Measurements from ENCODE around the gene CXCL11. TPM values are rescaled to one million over a fixed set of nuclear protein-coding genes. Genes with fewer than 3 reads are reported as not detected.
"Not testable (repeated sequence)": the region's sequence is repeated elsewhere in the genome, so short reads cannot be mapped to it uniquely, and the experiment has no call there.

The CXCL11 gene
- total RNA-seq, 1 donor from 2014 or later = 0.54 TPM

- peaks cover 9% of the 10 kb centered on the region for H3K27me3 Mint-ChIP-seq
- peaks cover 6% of the 10 kb centered on the region for H3K4me1 Mint-ChIP-seq
- DNase-seq = no peak
- intact Hi-C loops (cut with micrococcal nuclease) = no loop called here
- H3K36me3 Mint-ChIP-seq (ENCODE audit: low read depth) = no peaks in the 10 kb centered on the region
- H3K4me3 Mint-ChIP-seq = no peak overlapping the region
- H3K27ac Mint-ChIP-seq = no peak overlapping the region
- no peaks in the 10 kb centered on the region for H3K9me3 Mint-ChIP-seq
Observed at GRCh38 chr4:76003620-76004019, 32.2 kb downstream of the CXCL11 start.

GRCh38 chr4:76003035-76003434 lies 32.8 kb downstream of the CXCL11 start:
- no peaks in the 10 kb centered on the region for H3K36me3 Mint-ChIP-seq (ENCODE audit: low read depth)
- no peak overlapping the region for H3K4me3 Mint-ChIP-seq
- no peak for DNase-seq
- peaks cover 6% of the 10 kb centered on the region for H3K4me1 Mint-ChIP-seq
- intact Hi-C loops (cut with micrococcal nuclease) = no loop called here
- H3K27me3 Mint-ChIP-seq = peaks cover 6% of the 10 kb centered on the region
- H3K27ac Mint-ChIP-seq = no peak overlapping the region
- no peaks in the 10 kb centered on the region for H3K9me3 Mint-ChIP-seq

DNA sequence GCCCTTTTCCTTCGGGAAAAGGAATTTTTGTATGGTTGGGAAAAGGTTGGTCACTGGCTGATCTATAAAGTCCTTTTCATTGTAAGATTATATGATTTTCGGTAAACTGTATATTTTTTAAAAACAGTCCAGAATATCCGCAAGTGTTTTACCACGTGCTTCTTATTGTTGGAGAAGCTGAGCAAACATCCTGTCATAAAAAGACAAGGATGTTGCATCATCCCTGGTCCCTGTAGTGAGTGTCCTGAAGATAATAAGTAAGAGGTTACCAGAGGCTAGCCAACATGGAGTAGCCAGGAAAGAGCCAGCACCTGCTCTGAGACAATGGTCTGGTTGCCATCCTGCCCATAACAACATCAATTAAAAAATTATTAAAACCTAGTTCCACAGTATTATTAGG lies 33.7 kb downstream of the CXCL11 start:
- intact Hi-C loops (cut with micrococcal nuclease) = no loop called here
- H3K4me3 Mint-ChIP-seq = no peak overlapping the region
- DNase-seq = no peak
- H3K27ac Mint-ChIP-seq = no peak overlapping the region
- no peaks in the 10 kb centered on the region for H3K36me3 Mint-ChIP-seq (ENCODE audit: low read depth)
- peaks cover 4% of the 10 kb centered on the region for H3K27me3 Mint-ChIP-seq
- peaks cover 6% of the 10 kb centered on the region for H3K4me1 Mint-ChIP-seq
- no peaks in the 10 kb centered on the region for H3K9me3 Mint-ChIP-seq

DNA sequence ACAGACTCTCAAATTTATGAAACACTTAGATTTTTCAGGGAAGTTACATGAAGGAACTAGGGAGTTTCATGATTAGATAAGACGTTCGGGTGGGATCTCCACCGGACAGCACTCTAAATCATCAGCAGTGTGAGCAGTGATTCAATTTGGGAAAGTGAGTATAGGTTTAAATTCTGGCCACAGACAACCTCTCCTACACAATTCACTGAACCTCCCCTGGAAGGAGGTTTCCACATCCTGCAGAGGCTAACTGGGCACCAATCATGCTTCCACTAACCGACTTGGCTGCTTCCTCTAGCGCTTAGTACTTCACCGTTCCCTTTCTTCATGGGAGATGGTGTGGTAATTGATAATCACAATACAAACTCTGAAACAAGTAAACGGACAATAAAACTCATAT lies 34.2 kb downstream of the CXCL11 start:
- intact Hi-C loops (cut with micrococcal nuclease) = no loop called here
- Mint-ChIP-seq H3K27me3 (no peaks in the 10 kb centered on the region), H3K36me3 (ENCODE audit: low read depth) (no peaks in the 10 kb centered on the region), H3K4me3 (no peak overlapping the region), H3K27ac (no peak overlapping the region), H3K4me1 (peaks cover 6% of the 10 kb centered on the region), H3K9me3 (no peaks in the 10 kb centered on the region)
- no peak for DNase-seq

DNA sequence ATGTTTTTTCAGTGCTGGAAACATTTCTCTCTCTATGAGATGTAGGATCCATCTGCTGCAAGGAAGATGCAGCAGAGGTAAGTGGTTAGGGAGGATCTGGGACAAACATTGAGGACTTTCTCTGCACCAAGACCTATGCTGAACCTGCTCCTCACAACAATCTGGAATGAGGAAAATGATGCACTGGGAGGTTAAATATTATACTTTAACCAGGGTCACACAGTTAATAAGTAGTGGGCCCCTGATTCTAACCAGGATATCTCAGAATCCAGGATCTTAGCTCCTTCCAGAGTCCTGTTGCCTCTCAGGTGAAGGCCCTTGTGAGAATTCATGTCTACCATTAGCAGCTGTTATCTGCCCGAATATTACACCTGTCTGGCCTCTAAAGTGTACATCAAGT lies 35.6 kb downstream of the CXCL11 start:
- peaks cover 6% of the 10 kb centered on the region for H3K4me1 Mint-ChIP-seq
- DNase-seq = no peak
- H3K4me3 Mint-ChIP-seq = no peak overlapping the region
- H3K27me3 Mint-ChIP-seq = no peaks in the 10 kb centered on the region
- intact Hi-C loops (cut with micrococcal nuclease) = no loop called here
- no peak overlapping the region for H3K27ac Mint-ChIP-seq
- H3K36me3 Mint-ChIP-seq (ENCODE audit: low read depth) = no peaks in the 10 kb centered on the region
- H3K9me3 Mint-ChIP-seq = no peaks in the 10 kb centered on the region

DNA sequence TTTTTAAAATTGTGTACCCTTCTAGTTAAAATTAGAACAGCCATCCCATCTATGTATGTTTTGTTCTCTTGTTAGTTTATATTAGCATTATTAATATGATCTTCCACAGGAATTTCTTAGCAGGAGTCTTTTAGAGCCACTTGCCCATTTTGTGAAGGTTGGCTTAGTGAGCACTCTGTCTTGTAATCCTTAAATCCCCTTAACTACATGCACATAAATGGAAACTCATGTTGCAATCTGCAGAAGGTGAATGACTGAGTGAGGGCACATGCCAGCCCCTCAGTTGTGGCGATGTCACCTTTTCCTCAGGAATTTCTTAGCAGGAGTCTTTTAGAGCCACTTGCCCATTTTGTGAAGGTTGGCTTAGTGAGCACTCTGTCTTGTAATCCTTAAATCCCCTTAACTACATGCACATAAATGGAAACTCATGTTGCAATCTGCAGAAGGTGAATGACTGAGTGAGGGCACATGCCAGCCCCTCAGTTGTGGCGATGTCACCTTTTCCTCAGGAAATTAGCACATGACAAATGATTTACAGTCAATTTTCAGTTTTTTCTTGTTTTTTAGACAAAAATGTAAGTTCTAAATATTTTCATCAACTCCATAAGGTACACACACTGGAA lies 37.2 kb downstream of the CXCL11 start:
- not testable (repeated sequence) for H3K36me3 Mint-ChIP-seq (ENCODE audit: low read depth); H3K27ac Mint-ChIP-seq; H3K27me3 Mint-ChIP-seq; DNase-seq; H3K9me3 Mint-ChIP-seq; H3K4me3 Mint-ChIP-seq; H3K4me1 Mint-ChIP-seq
- intact Hi-C loops (cut with micrococcal nuclease) = loop anchor here (10.0 kb wide), 1 partner anchor 306 kb away; the partner anchor contains the start of gene STBD1

GRCh38 chr4:75997946-75998345 lies 37.9 kb downstream of the CXCL11 start:
- no peaks in the 10 kb centered on the region for H3K9me3 Mint-ChIP-seq
- H3K36me3 Mint-ChIP-seq (ENCODE audit: low read depth) = no peaks in the 10 kb centered on the region
- peaks cover 4% of the 10 kb centered on the region for H3K4me1 Mint-ChIP-seq
- no peak overlapping the region for H3K27ac Mint-ChIP-seq
- intact Hi-C loops (cut with micrococcal nuclease) = loop anchor here (10.0 kb wide), 1 partner anchor 307 kb away; the partner anchor contains the start of gene STBD1
- peaks cover 9% of the 10 kb centered on the region for H3K27me3 Mint-ChIP-seq
- no peak overlapping the region for H3K4me3 Mint-ChIP-seq
- no peak for DNase-seq

DNA sequence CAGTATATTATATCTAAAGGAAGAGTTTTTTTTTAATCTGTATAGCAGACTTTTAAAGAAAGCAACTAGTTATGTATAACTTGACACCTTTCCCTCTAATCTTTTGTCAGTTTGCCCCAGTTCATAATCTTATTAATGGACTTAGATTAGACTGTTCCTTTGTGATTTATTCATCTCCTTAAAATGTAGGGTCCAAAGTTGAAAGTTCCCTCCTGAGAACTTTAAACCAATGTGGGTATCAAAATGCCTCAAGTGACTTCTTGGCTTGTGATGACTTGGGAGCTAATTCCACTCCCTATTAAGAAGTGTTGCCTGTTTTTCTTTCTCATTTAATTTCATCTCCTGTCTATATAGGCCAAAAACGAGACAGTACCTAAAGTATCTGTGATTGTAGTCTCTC lies 38.8 kb downstream of the CXCL11 start:
- H3K27me3 Mint-ChIP-seq = peaks cover 10% of the 10 kb centered on the region
- H3K36me3 Mint-ChIP-seq (ENCODE audit: low read depth) = no peaks in the 10 kb centered on the region
- intact Hi-C loops (cut with micrococcal nuclease) = loop anchor here (10.0 kb wide), 1 partner anchor 308 kb away; the partner anchor contains the start of gene STBD1
- H3K9me3 Mint-ChIP-seq = no peaks in the 10 kb centered on the region
- H3K27ac Mint-ChIP-seq = no peak overlapping the region
- H3K4me3 Mint-ChIP-seq = no peak overlapping the region
- DNase-seq = no peak
- no peaks in the 10 kb centered on the region for H3K4me1 Mint-ChIP-seq

DNA sequence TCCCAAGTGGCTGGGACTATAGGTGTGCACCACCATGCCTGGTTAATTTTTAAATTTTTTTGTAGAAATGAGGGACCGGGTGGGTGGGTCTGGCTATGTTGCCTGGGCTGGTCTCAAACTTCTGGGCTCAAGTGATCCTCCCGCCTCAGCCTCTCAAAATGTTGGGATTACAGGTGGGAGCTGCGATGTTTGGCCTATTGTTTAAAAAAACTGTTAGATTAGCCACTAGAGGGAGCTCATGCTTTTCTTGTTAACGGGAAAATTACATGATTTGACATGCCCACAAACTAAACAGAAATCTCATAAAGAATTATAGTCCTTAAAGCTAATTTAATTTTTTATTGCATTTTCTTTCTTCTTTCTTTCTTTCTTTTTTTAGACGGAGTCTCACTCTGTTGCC lies 40.1 kb downstream of the CXCL11 start:
- DNase-seq = peak; percentile 71
- H3K4me3 Mint-ChIP-seq = no peak overlapping the region
- no peaks in the 10 kb centered on the region for H3K9me3 Mint-ChIP-seq
- peaks cover 10% of the 10 kb centered on the region for H3K27me3 Mint-ChIP-seq
- peaks cover under 1% of the 10 kb centered on the region for H3K36me3 Mint-ChIP-seq (ENCODE audit: low read depth)
- H3K27ac Mint-ChIP-seq = no peak overlapping the region
- intact Hi-C loops (cut with micrococcal nuclease) = loop anchor here (1.0 to 10.0 kb wide), 2 partner anchors 72 to 309 kb away; partner anchors contain the start of gene STBD1
- peaks cover 5% of the 10 kb centered on the region for H3K4me1 Mint-ChIP-seq

DNA sequence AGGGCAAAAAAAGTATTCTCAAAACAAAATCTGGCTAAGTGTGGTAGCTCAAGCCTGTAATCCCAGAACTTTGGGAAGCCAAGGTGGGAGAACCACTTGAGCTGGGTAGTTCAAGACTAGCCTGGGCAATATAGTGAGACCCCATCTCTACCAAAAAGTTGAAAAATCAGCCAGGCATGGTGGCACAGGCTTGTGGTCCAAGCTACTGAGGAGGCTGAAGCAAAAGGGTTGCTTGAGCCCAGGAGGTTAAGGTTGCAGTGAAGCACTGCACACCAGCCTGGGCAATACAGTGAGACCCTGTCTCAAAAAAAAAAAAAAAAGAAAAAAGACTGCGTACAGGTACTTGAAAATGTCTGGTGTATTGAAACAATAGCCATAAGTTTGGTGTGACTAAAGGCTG lies 43.4 kb downstream of the CXCL11 start:
- Mint-ChIP-seq H3K9me3 (peaks cover 4% of the 10 kb centered on the region), H3K27me3 (peaks cover 10% of the 10 kb centered on the region), H3K4me3 (no peak overlapping the region), H3K36me3 (ENCODE audit: low read depth) (peaks cover 18% of the 10 kb centered on the region), H3K4me1 (peaks cover 26% of the 10 kb centered on the region), H3K27ac (no peak overlapping the region)
- intact Hi-C loops (cut with micrococcal nuclease) = loop anchor here (5.0 to 10.0 kb wide), 2 partner anchors 312 to 320 kb away; partner anchors contain the start of genes G3BP2 and STBD1
- DNase-seq = no peak

DNA sequence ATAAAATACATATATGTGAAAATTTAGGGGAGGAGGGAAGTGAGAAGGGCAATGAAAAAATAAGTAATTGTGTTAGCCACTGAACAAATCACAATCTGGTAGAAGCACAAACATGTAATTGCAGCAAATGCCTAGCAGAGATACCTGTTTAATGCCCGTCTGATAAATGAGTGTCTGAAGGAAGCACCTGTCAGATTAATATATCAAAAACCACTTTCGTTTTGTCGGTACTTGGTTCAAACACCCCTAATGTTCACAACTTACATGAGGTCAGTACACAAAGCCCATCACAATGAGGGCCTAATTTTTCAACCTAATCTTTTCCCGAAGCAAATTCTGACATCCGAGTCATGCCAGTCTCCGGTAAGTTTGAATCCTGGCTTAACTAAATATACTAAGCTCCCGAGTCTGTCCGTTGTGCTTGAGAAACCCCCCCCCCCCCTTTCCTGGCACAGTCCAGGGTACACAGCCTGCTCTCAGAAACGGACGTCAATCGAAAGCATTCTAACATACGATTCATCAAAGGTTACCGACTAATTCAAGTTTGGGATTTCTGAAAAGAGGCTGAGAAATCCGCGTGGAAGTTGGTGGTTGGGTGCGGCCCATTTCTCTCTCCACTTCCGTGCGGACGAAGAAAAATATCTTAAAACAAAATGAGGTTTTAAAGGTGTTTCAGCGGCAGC lies 45.9 kb downstream of the CXCL11 start:
- H3K9me3 Mint-ChIP-seq = peaks cover 4% of the 10 kb centered on the region
- H3K4me3 Mint-ChIP-seq = peak overlapping the region; percentile 89
- peak overlapping the region; percentile 81 for H3K27ac Mint-ChIP-seq
- H3K27me3 Mint-ChIP-seq = peaks cover 9% of the 10 kb centered on the region
- DNase-seq = no peak
- peaks cover 20% of the 10 kb centered on the region for H3K36me3 Mint-ChIP-seq (ENCODE audit: low read depth)
- intact Hi-C loops (cut with micrococcal nuclease) = loop anchor here (1.0 to 10.0 kb wide), 6 partner anchors 50 to 318 kb away; partner anchors contain the start of genes G3BP2, NUP54, STBD1 and USO1
- peaks cover 31% of the 10 kb centered on the region for H3K4me1 Mint-ChIP-seq

DNA sequence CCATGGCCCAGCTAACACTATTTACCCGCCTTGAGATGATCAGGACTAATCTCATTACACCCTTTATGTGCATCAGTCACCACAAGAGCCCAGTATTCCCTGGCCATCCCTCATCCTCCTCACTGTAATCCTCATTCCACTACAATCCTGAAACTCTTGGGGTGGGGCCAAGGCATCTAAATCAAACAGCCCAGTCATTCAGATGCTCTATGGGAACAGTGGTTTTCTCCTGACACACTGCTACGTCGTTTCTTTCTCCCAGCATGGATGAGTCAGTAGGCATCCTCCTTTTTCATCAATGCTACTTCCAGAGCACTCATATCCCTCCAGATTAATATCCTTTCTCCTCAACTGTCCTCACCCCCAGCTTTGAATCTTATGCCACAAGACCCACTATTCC lies 50.8 kb downstream of the CXCL11 start:
- H3K36me3 Mint-ChIP-seq (ENCODE audit: low read depth) = peaks cover 40% of the 10 kb centered on the region
- peaks cover 4% of the 10 kb centered on the region for H3K9me3 Mint-ChIP-seq
- intact Hi-C loops (cut with micrococcal nuclease) = no loop called here
- H3K4me3 Mint-ChIP-seq = no peak overlapping the region
- DNase-seq = no peak
- H3K27ac Mint-ChIP-seq = no peak overlapping the region
- peaks cover 28% of the 10 kb centered on the region for H3K4me1 Mint-ChIP-seq
- H3K27me3 Mint-ChIP-seq = no peaks in the 10 kb centered on the region

Data from activated CD4-positive, alpha-beta T cell treated with anti-CD3 and anti-CD28 coated beads, Interleukin-2, amount 10 ng/mL, durations not matched to agents 24 days and 14 days (primary cell).